GM13977 (cell line): ENCODE measurements around the gene MYBPC2.

Source experiments
- DNase-seq: peaks from one replicate; pipeline ENCODE4 v3.0.0; 2012; ENCODE audit warnings: low spot score
- in situ Hi-C: fragments of 300-500 bp; cut with MboI; formaldehyde crosslinking; loops from one replicate; pipeline ENCODE4 v1.12.0; 2022; ENCODE audit warnings: low sequenced_read_pairs, low pct_unique_long_range_greater_than_20kb, mixed read lengths, inconsistent platforms; ENCODE audit not compliant: unreplicated experiment
- TF ChIP-seq, protein P1 (sequence below): IDR thresholded peaks from 2 replicates; pipeline ENCODE4 v1.5.1; 2012; ENCODE audit warnings: mild to moderate bottlenecking, control low read depth; ENCODE audit not compliant: insufficient read depth; ENCODE audit errors: extremely low read depth, missing control alignments

The MYBPC2 gene

DNA sequence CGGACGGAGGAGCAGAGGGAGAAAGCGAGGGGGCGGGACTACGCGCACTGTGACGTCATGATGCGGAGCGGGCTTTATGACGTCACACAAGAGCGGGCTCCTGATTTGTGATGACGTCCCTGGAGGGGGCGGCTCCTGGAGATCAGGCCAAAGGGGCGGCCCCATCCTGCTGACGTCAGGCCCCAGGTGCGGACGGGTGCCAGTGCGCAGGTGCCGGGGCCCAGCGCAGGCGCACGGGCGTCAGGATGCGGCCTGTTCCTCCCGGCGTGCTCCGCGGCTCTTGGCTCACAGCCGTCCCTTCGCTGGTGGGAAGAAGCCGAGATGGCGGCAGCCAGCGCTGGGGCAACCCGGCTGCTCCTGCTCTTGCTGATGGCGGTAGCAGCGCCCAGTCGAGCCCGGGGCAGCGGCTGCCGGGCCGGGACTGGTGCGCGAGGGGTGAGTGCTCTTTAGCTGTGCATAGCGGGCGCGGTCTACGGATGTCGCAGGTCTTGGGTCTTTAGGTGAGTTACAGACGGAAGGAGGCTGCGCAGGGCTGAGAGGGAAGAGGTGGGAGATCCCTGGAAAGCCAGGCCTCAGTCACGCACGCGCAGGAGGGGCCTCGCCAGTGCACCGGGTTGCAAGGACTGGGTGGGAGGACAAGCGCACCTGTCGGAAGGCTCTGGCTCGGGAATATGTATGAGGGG is 43.7 kb downstream of the MYBPC2 start, which contains the start of the genes EMC10 and GARIN5A:
Gene EMC10, plus strand, starts transcription at position 284 of the 683 bp plus-strand sequence. Its CDS starts 38 bp downstream, at position 322.
Gene GARIN5A, minus strand, starts transcription at position 625 of the 683 bp plus-strand sequence. Its CDS starts 460 bp downstream, at position 165.
- TF ChIP-seq, protein P1, sequence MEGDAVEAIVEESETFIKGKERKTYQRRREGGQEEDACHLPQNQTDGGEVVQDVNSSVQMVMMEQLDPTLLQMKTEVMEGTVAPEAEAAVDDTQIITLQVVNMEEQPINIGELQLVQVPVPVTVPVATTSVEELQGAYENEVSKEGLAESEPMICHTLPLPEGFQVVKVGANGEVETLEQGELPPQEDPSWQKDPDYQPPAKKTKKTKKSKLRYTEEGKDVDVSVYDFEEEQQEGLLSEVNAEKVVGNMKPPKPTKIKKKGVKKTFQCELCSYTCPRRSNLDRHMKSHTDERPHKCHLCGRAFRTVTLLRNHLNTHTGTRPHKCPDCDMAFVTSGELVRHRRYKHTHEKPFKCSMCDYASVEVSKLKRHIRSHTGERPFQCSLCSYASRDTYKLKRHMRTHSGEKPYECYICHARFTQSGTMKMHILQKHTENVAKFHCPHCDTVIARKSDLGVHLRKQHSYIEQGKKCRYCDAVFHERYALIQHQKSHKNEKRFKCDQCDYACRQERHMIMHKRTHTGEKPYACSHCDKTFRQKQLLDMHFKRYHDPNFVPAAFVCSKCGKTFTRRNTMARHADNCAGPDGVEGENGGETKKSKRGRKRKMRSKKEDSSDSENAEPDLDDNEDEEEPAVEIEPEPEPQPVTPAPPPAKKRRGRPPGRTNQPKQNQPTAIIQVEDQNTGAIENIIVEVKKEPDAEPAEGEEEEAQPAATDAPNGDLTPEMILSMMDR = no peak
- peak; percentile 100 for DNase-seq
- in situ Hi-C loops = no loop called here

DNA sequence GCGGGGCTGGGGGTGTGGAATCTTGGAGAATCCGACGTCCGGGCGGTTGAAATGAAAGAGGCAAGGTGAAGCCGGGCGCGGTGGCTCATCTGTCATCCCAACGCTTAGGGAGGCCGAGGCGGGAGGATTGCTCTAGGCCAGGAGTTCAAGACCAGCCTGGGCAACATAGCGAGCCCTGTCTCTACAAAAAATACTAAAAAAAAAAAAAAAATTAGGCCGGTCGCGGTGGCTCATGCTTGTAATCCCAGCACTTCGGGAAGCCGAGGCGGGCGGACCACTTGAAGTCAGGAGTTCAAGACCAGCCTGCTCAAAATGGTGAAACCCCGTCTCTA is 44.2 kb downstream of the MYBPC2 start:
- DNase-seq = no peak
- TF ChIP-seq, protein P1 = no peak
- in situ Hi-C loops = no loop called here

DNA sequence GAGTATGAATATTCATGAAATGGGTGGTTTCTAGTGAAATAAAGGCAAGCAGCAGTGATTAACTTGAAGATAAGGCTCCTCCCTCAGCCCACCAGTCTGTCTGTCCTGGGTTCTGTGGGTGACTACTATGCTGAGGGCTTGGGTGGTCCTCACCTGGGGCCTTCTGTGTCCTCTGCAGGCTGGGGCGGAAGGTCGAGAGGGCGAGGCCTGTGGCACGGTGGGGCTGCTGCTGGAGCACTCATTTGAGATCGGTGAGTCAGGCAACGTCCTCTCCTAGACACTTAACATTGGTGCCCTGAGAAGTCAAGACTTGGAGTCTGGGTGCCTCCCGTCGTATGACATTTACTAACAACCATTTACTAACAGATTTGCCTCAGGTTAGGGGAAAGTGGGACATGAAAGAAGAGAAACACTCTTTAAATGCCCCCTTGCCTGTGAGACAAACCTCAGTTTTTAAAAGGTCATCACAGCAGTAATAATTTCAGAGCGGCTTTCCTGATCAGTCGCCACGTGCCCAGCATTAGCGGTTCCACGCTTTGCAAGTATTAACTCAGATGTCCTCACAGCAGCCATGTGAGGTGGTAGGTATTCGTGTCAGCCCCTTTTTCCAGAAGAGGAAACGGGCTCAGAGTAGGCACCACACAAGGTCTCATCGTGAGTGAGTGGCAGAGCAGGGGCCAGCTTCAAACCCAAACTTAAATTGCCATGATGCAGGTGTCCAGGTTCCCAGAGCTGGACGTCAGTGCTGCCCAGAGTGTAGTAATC is 45.2 kb downstream of the MYBPC2 start:
- no peak for DNase-seq
- in situ Hi-C loops = no loop called here
- TF ChIP-seq, protein P1 = no peak

DNA sequence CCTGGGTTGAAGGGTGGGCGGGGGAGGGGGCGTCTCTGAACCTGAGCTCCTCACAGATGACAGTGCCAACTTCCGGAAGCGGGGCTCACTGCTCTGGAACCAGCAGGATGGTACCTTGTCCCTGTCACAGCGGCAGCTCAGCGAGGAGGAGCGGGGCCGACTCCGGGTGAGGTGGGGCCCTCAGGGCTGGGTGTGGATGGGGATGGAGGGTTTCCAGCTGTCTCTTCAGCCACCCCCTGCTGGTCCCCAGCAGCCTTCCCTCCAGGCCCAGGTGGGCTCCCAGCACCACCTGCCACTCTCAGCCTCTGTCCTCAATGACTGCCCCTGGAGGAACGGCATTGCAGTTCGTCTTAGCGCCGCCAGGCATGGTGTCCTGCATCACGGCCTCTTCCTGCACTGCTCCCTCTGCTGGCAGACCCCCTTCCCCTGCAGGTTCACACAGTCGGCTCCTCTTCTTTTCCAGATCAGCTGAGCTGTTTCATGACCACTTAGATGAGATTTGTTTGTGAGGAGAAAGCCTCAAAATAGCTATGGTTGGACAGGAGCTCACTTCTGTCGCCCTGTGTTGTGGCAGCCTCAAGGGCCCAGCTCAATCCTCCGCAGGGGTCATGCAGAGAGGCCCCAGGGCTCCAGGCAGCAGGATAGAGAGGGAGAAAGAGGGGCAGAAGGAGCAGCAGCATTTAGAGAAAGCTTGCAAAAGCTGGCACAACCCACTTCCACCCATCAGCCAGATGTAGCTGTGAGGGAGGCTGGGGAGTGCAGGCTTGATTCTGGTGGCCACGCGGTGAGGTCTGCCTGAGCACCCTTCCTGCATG is 46.4 kb downstream of the MYBPC2 start:
- no peak for DNase-seq
- in situ Hi-C loops = no loop called here
- TF ChIP-seq, protein P1 = peak; percentile 23

DNA sequence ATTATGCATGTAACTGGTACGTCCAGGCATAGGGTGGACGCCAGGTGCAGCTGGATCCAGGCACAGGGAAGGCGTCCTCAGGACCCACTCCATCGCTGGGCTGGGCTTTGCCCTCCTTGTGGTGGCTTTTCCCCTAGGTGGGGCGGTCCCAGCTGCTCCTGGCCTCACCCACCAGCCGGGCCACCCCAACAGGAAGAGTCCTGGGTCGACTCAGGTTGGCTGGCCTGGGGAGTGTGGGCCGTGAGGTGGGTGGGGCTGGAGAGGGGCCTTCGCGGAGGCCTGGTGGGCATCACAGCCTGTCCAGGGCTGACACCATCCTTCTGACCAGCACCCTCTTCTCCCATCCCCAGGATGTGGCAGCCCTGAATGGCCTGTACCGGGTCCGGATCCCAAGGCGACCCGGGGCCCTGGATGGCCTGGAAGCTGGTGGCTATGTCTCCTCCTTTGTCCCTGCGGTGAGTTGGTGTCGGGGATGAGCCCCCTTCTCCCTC is 47.1 kb downstream of the MYBPC2 start:
- in situ Hi-C loops = no loop called here

More for the DNA sequence above, 47.1 kb downstream of the MYBPC2 start:
- DNase-seq = no peak
- TF ChIP-seq, protein P1 = no peak
